Natural killer cell treated with Interleukin-12 subunit alpha and Interleukin-12 subunit beta and Interleukin-15 and Interleukin-18, amount 100 ng/mL, for 72 hours (primary cell): Measurements from ENCODE around the gene SH2D1A. TPM values are rescaled to one million over a fixed set of nuclear protein-coding genes. Genes with fewer than 3 reads are reported as not detected.

Experiments
- ATAC-seq, 2 donors: fragments of 150-1000 bp; cut with Tn5 transposase in 1 of 2; sonication (Bioruptor Pico), chemical (Tn5 transposase) in 1 of 2; 2 replicates each; pipeline ENCODE4 v1.10.0; 2021
- DNase-seq: peaks from one replicate; pipeline ENCODE4 v3.0.0; 2022; ENCODE audit warnings: low spot score
- H3K27ac Mint-ChIP-seq, 2 donors: 1 replicate in 1 of 2; 2 replicates in 1 of 2; pipeline ENCODE4 v1.8.0; 2022; ENCODE audit warnings: mixed read lengths in 2 of 2, mild to moderate bottlenecking in 1 of 2, moderate library complexity in 1 of 2
- H3K27me3 Mint-ChIP-seq, 2 donors: 1 replicate in 1 of 2; 2 replicates in 1 of 2; pipeline ENCODE4 v1.8.0; 2022; ENCODE audit warnings: mixed read lengths in 2 of 2
- H3K36me3 Mint-ChIP-seq: one replicate; pipeline ENCODE4 v1.8.0; 2022; ENCODE audit warnings: mixed read lengths
- H3K4me1 Mint-ChIP-seq, 2 donors: 1 replicate in 1 of 2; 2 replicates in 1 of 2; pipeline ENCODE4 v1.8.0; 2022; ENCODE audit warnings: low read depth in 2 of 2, mixed read lengths in 2 of 2, mild to moderate bottlenecking in 1 of 2
- H3K4me3 Mint-ChIP-seq: one replicate; pipeline ENCODE4 v1.8.0; 2022; ENCODE audit warnings: mixed read lengths
- H3K9me3 Mint-ChIP-seq: 2 replicates; pipeline ENCODE4 v1.8.0; 2022; ENCODE audit warnings: mixed read lengths
- total RNA-seq, 2 donors: library from RNA; stranded (reverse); gene quantifications; one replicate each; pipeline ENCODE4 v1.2.3, GENCODE V29; 2022

SH2D1A gene
- total RNA-seq, 2 donors from 2014 or later = 76.1 to 76.7 TPM

GRCh38 chrX:124413244-124413643 is 66.9 kb downstream of the SH2D1A start:
- Mint-ChIP-seq H3K27ac (no peak overlapping the region), H3K4me3 (no peak overlapping the region), H3K36me3 (no peaks in the 10 kb centered on the region), H3K9me3 (no peaks in the 10 kb centered on the region), H3K4me1 (no peaks in the 10 kb centered on the region), H3K27me3 (no peaks in the 10 kb centered on the region)
- DNase-seq (no peak), ATAC-seq (no peak)

GRCh38 chrX:124414281-124414680 is 67.9 kb downstream of the SH2D1A start:
- H3K4me1 Mint-ChIP-seq = no peaks in the 10 kb centered on the region
- DNase-seq (no peak), ATAC-seq (peak in 1 of 2 donors; percentile 15)
- H3K9me3 Mint-ChIP-seq = no peaks in the 10 kb centered on the region
- no peaks in the 10 kb centered on the region for H3K36me3 Mint-ChIP-seq
- no peaks in the 10 kb centered on the region for H3K27me3 Mint-ChIP-seq
- no peak overlapping the region for H3K27ac Mint-ChIP-seq
- no peak overlapping the region for H3K4me3 Mint-ChIP-seq

- ATAC-seq (no peak), DNase-seq (no peak)
- no peaks in the 10 kb centered on the region for H3K4me1 Mint-ChIP-seq
- H3K4me3 Mint-ChIP-seq = no peak overlapping the region
- H3K27ac Mint-ChIP-seq = no peak overlapping the region
- H3K27me3 Mint-ChIP-seq = no peaks in the 10 kb centered on the region
- no peaks in the 10 kb centered on the region for H3K9me3 Mint-ChIP-seq
- H3K36me3 Mint-ChIP-seq = no peaks in the 10 kb centered on the region
Observed at GRCh38 chrX:124415115-124415800, 68.9 kb downstream of the SH2D1A start.

GRCh38 chrX:124421898-124422655 is 75.7 kb downstream of the SH2D1A start:
- ATAC-seq (no peak), DNase-seq (no peak)
- Mint-ChIP-seq H3K4me3 (no peak overlapping the region), H3K27me3 (no peaks in the 10 kb centered on the region), H3K9me3 (peaks cover 3% of the 10 kb centered on the region), H3K4me1 (peaks cover 0 to 3% of the 10 kb centered on the region in 2 donors), H3K36me3 (peaks cover 4% of the 10 kb centered on the region), H3K27ac (no peak overlapping the region)

Other genes starting within 250 kb of the SH2D1A start
- 1 to 10 TPM in 1 of 2 donors, not detected in 1; 1.6 TPM for gene TEX13D, start 13.9 kb upstream of the SH2D1A start, total RNA-seq